ENCODE results near the gene SERPINA5. TPM values are rescaled to one million over a fixed set of nuclear protein-coding genes. Genes with fewer than 3 reads are reported as not detected.

The SERPINA5 gene
- total RNA-seq, 2 experiments from 2014 or later: not detected

- ATAC-seq: no peak
- H3K4me1 Mint-ChIP-seq (ENCODE audit: low read depth): no peaks in the 10 kb centered on the region
- peaks cover 17% of the 10 kb centered on the region for H3K9me3 Mint-ChIP-seq
- no peak for DNase-seq
- intact Hi-C loops (cut with micrococcal nuclease): no loop called here
- H3K36me3 Mint-ChIP-seq (ENCODE audit: low read depth): no peaks in the 10 kb centered on the region
- CTCF ChIA-PET: no interaction called here
- no peak overlapping the region for H3K27ac Mint-ChIP-seq
- POLR2A ChIA-PET: no interaction called here
- no peaks in the 10 kb centered on the region for H3K27me3 Mint-ChIP-seq
- H3K4me3 Mint-ChIP-seq: no peak overlapping the region
- TF ChIP-seq, protein P1, sequence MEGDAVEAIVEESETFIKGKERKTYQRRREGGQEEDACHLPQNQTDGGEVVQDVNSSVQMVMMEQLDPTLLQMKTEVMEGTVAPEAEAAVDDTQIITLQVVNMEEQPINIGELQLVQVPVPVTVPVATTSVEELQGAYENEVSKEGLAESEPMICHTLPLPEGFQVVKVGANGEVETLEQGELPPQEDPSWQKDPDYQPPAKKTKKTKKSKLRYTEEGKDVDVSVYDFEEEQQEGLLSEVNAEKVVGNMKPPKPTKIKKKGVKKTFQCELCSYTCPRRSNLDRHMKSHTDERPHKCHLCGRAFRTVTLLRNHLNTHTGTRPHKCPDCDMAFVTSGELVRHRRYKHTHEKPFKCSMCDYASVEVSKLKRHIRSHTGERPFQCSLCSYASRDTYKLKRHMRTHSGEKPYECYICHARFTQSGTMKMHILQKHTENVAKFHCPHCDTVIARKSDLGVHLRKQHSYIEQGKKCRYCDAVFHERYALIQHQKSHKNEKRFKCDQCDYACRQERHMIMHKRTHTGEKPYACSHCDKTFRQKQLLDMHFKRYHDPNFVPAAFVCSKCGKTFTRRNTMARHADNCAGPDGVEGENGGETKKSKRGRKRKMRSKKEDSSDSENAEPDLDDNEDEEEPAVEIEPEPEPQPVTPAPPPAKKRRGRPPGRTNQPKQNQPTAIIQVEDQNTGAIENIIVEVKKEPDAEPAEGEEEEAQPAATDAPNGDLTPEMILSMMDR (IDR thresholded peaks at IDR 0.05): no peak
These were observed 34.8 kb downstream of the SERPINA5 start for GRCh38 chr14:94615823-94616570.

DNA sequence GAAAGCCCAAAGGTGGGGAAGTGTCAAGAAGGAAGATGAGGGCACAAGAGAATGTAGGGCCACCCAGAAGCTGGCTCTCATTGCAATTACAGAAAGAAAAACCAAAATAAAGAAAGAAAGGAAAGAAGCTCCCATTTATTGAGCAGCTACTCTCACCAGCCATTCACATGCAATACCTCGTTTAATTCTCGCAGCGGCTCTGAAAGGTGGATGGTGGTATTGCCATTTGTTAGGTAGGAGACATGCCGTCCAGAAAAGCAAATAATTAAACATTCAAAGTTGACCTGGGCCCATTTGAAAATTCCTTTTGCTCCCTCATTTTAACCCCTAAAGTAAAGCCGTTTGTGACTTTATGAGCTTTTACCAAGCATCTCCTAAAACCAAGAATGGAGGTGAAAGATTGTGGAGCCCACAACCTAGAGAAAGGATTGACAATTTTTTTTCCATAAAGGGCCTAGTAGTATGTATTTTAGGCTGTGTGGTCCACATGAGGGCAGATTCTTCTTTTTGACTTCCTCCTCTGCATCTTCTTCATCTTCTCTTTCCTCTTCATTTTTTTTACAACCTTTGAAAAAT is 36.2 kb downstream of the SERPINA5 start:
- no peak for ATAC-seq
- no peaks in the 10 kb centered on the region for H3K27me3 Mint-ChIP-seq
- no peak overlapping the region for H3K27ac Mint-ChIP-seq
- intact Hi-C loops (cut with micrococcal nuclease): no loop called here
- ChIA-PET POLR2A (no interaction called here), CTCF (no interaction called here)
- no peaks in the 10 kb centered on the region for H3K4me1 Mint-ChIP-seq (ENCODE audit: low read depth)
- H3K9me3 Mint-ChIP-seq: peaks cover 17% of the 10 kb centered on the region
- H3K4me3 Mint-ChIP-seq: no peak overlapping the region
- H3K36me3 Mint-ChIP-seq (ENCODE audit: low read depth): no peaks in the 10 kb centered on the region
- no peak for DNase-seq
- TF ChIP-seq, protein P1 (IDR thresholded peaks at IDR 0.05): no peak

GRCh38 chr14:94617988-94618822 is 37.0 kb downstream of the SERPINA5 start:
- Mint-ChIP-seq H3K4me1 (ENCODE audit: low read depth) (no peaks in the 10 kb centered on the region), H3K27me3 (no peaks in the 10 kb centered on the region), H3K36me3 (ENCODE audit: low read depth) (no peaks in the 10 kb centered on the region), H3K9me3 (peaks cover 17% of the 10 kb centered on the region), H3K27ac (no peak overlapping the region), H3K4me3 (no peak overlapping the region)
- ATAC-seq (no peak), DNase-seq (no peak)
- intact Hi-C loops (cut with micrococcal nuclease): no loop called here
- TF ChIP-seq, protein P1 (IDR thresholded peaks at IDR 0.05): no peak
- ChIA-PET POLR2A (no interaction called here), CTCF (no interaction called here)

GRCh38 chr14:94619297-94619696 is 38.1 kb downstream of the SERPINA5 start:
- ATAC-seq (no peak), DNase-seq (no peak)
- POLR2A ChIA-PET: no interaction called here
- peaks cover 17% of the 10 kb centered on the region for H3K9me3 Mint-ChIP-seq
- intact Hi-C loops (cut with micrococcal nuclease): no loop called here
- no peaks in the 10 kb centered on the region for H3K36me3 Mint-ChIP-seq (ENCODE audit: low read depth)
- no peaks in the 10 kb centered on the region for H3K4me1 Mint-ChIP-seq (ENCODE audit: low read depth)
- no peaks in the 10 kb centered on the region for H3K27me3 Mint-ChIP-seq
- CTCF ChIA-PET: no interaction called here
- TF ChIP-seq, protein P1 (IDR thresholded peaks at IDR 0.05): no peak
- H3K4me3 Mint-ChIP-seq: no peak overlapping the region
- H3K27ac Mint-ChIP-seq: no peak overlapping the region

DNA sequence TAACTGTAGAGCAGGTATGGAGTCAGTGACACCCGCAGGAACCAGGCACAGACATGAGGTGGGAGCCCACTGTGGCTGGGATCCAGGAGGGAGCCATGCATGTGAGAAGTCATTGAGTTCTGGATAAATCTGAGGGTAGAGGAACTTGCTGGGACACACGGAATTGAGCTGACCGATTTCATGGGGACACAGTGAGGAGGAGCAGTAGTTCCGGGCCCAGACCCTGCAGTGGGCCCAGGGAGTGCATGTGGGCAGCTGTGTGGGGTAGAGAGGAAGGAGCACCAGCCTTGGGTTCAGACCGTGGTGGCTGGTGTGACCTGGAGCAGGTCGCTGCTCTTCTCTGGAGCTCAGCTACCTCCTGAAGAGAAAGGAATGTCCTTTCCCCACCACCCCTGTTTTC is 39.4 kb downstream of the SERPINA5 start:
- H3K9me3 Mint-ChIP-seq: peaks cover 17% of the 10 kb centered on the region
- no peak overlapping the region for H3K4me3 Mint-ChIP-seq
- intact Hi-C loops (cut with micrococcal nuclease): no loop called here
- TF ChIP-seq, protein P1 (IDR thresholded peaks at IDR 0.05): no peak
- H3K27ac Mint-ChIP-seq: no peak overlapping the region
- no peaks in the 10 kb centered on the region for H3K27me3 Mint-ChIP-seq
- POLR2A ChIA-PET: no interaction called here
- no peaks in the 10 kb centered on the region for H3K4me1 Mint-ChIP-seq (ENCODE audit: low read depth)
- H3K36me3 Mint-ChIP-seq (ENCODE audit: low read depth): no peaks in the 10 kb centered on the region
- ATAC-seq (no peak), DNase-seq (no peak)
- CTCF ChIA-PET: no interaction called here

All from activated CD8-positive, alpha-beta T cell treated with anti-CD3 and anti-CD28 coated beads for 36 hours (primary cell).